ENCODE measurements around the gene DNAJC17.

The DNAJC17 gene

DNA sequence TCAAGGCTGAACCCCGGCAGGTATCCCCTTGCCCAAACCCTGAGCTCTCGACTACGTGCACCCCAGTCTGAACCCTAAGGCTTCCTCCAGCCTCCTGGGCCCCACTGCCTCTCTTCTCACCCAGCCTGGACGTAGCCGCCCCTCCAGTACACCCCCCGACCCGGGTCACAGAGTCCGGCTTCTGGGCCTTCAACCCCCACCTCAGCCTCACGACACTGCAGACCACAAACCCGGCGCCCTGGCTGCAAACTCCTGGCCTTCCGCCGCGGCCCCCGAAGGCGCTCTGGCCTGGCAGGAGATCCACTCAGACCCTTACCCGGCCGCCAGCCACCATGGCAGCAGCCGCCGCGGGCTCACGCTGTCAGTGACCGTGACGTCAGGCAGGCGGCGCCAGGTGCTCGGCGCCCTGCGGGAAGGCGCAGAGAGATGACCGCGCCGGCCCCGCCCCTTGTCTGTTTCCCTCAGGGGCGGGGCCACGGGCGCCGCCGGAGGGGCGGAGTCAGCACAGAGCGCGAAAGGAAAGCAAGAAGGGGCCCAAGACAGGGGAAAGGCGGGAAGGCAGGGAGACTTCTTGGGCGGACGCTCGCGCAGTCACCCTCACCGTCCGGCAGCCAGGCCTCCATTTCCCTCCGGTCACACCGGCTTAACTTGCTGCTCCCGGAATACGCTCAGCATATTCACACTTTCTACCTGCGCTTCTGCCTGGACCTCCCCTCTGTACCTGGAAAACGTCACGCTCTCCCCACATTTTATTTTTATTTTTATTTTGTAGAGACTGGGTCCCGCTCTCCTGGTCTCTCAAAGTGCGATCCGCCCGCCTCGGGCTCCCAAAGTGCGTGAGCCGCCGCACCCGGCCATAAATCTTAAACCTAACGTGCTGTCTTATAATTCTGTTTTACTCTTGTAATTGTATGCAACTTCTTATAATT is 52.1 kb downstream of the DNAJC17 start, which contains the start of gene RMDN3:
Gene RMDN3 (minus strand): TSS at position 372 of the 929 bp plus-strand sequence. CDS start 471 bp downstream, outside the sequence.
- Histone ChIP-seq H3K27ac (ENCODE audit: insufficient read depth, low read depth, low read length, poor library complexity, severe bottlenecking) (peak within 1 kb of the TSS; percentile 79), H3K4me3 (ENCODE audit: insufficient read depth, low read depth, low read length) (peak within 1 kb of the TSS; percentile 95), H3K36me3 (ENCODE audit: control insufficient read depth, insufficient read depth, low read length) (no peaks in the 10 kb centered on the region), H3K9me3 (ENCODE audit: control insufficient read depth, low read length) (no peaks in the 10 kb centered on the region), H3K27me3 (ENCODE audit: control insufficient read depth, insufficient read depth, low read length, poor library complexity, severe bottlenecking) (no peaks in the 10 kb centered on the region), H3K4me1 (ENCODE audit: control insufficient read depth, insufficient read depth, low read length) (no peaks in the 10 kb centered on the region)
- 8 to 9% methylated on average over 66 of the region's 66 CpGs for WGBS, 2 experiments

DNA sequence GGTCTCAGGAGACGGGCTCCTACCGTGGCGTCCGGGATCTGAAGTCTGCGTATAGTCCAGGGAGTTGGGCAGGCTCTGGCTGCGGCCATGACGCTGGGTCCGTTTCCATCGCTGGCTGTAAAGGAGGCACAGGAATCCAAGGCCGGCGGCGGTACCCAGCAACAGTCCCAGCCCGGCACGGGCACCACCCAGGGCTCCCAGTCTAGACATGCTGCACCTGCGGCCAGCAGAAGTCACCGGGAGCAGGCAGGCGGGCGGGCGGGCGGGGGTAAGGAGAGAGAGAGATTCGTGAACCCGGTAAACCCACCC is 52.7 kb downstream of the DNAJC17 start:
- no peaks in the 10 kb centered on the region for H3K9me3 ChIP-seq (ENCODE audit: control insufficient read depth, low read length)
- H3K4me1 ChIP-seq (ENCODE audit: control insufficient read depth, insufficient read depth, low read length) = no peaks in the 10 kb centered on the region
- H3K27me3 ChIP-seq (ENCODE audit: control insufficient read depth, insufficient read depth, low read length, poor library complexity, severe bottlenecking) = no peaks in the 10 kb centered on the region
- H3K4me3 ChIP-seq (ENCODE audit: insufficient read depth, low read depth, low read length) = peak overlapping the region; percentile 95
- H3K27ac ChIP-seq (ENCODE audit: insufficient read depth, low read depth, low read length, poor library complexity, severe bottlenecking) = no peak overlapping the region
- WGBS, 2 experiments = 4% methylated on average over 22 of the region's 22 CpGs
- no peaks in the 10 kb centered on the region for H3K36me3 ChIP-seq (ENCODE audit: control insufficient read depth, insufficient read depth, low read length)

DNA sequence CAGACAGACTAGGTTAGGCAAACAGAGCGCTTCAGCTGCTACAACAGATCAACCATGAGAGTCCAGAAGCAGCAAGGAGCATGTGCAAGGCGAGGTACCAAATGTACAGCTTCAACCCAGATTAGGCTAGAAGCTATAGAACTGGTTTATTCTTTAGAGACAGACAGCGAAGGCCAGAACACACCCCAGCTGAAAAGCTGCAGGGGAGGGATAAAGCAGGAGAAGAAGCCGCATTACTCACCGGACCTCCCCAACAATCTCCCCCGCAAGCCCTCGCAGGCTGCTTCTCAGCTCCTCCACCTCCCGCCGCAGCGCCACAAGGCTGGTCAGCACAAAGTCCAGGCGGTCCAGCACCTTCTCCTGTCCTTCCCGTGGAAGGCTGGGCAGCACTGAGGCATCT is 55.5 kb downstream of the DNAJC17 start:
- no peak overlapping the region for H3K4me3 ChIP-seq (ENCODE audit: insufficient read depth, low read depth, low read length)
- H3K4me1 ChIP-seq (ENCODE audit: control insufficient read depth, insufficient read depth, low read length) = no peaks in the 10 kb centered on the region
- 93 to 95% methylated on average over 12 of the region's 12 CpGs for WGBS, 2 experiments
- no peaks in the 10 kb centered on the region for H3K9me3 ChIP-seq (ENCODE audit: control insufficient read depth, low read length)
- H3K27ac ChIP-seq (ENCODE audit: insufficient read depth, low read depth, low read length, poor library complexity, severe bottlenecking) = no peak overlapping the region
- no peaks in the 10 kb centered on the region for H3K27me3 ChIP-seq (ENCODE audit: control insufficient read depth, insufficient read depth, low read length, poor library complexity, severe bottlenecking)
- no peaks in the 10 kb centered on the region for H3K36me3 ChIP-seq (ENCODE audit: control insufficient read depth, insufficient read depth, low read length)

DNA sequence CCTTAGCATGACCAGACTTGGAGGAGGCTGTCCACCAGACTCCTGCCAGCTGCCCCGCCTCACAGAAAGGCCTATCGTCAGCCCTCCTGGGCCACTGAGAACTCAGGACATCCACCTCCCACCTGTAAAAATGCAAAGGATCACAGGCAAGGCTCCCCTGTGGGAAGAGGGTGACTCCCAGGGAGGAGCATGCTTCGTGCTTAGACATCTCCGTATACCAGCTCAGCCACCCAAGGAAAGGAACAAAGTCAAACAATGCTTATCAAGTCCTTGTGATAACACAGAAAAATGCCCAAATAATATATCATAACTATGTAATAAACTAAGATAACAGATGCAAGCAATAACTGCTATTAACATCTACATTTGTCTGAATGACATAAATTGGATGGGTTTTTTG is 56.4 kb downstream of the DNAJC17 start:
- WGBS, 2 experiments = 93 to 98% methylated on average over 4 of the region's 4 CpGs
- no peaks in the 10 kb centered on the region for H3K27me3 ChIP-seq (ENCODE audit: control insufficient read depth, insufficient read depth, low read length, poor library complexity, severe bottlenecking)
- no peaks in the 10 kb centered on the region for H3K9me3 ChIP-seq (ENCODE audit: control insufficient read depth, low read length)
- no peak overlapping the region for H3K4me3 ChIP-seq (ENCODE audit: insufficient read depth, low read depth, low read length)
- no peaks in the 10 kb centered on the region for H3K4me1 ChIP-seq (ENCODE audit: control insufficient read depth, insufficient read depth, low read length)
- H3K36me3 ChIP-seq (ENCODE audit: control insufficient read depth, insufficient read depth, low read length) = no peaks in the 10 kb centered on the region
- H3K27ac ChIP-seq (ENCODE audit: insufficient read depth, low read depth, low read length, poor library complexity, severe bottlenecking) = no peak overlapping the region

DNA sequence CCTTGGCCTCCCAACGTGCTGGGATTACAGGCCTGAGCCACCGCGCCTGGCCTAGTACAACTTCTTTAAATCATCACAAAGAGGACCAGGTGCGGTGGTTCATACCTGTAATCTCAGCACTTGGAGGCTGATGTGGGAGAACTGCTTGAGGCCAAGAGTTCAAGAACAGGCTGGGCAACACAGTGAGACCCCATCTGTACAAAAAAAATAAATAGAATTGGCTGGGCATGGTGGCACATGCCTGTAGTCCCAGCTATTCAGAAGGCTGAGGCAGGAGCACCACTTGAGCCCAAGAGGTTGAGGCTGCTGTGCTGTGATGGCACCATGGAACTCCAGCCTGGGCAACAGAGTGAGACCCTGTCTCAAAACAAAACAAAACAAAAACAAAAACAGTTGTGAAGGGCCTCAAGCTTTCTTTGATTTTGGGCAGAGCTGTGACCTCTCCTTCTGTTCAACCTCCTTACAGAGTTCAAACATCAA is 58.1 kb downstream of the DNAJC17 start:
- no peaks in the 10 kb centered on the region for H3K4me1 ChIP-seq (ENCODE audit: control insufficient read depth, insufficient read depth, low read length)
- no peak overlapping the region for H3K27ac ChIP-seq (ENCODE audit: insufficient read depth, low read depth, low read length, poor library complexity, severe bottlenecking)
- H3K9me3 ChIP-seq (ENCODE audit: control insufficient read depth, low read length) = no peaks in the 10 kb centered on the region
- no peaks in the 10 kb centered on the region for H3K27me3 ChIP-seq (ENCODE audit: control insufficient read depth, insufficient read depth, low read length, poor library complexity, severe bottlenecking)
- H3K36me3 ChIP-seq (ENCODE audit: control insufficient read depth, insufficient read depth, low read length) = peaks cover 2% of the 10 kb centered on the region
- no peak overlapping the region for H3K4me3 ChIP-seq (ENCODE audit: insufficient read depth, low read depth, low read length)
- 92 to 96% methylated on average over 4 of the region's 4 CpGs for WGBS, 2 experiments

DNA sequence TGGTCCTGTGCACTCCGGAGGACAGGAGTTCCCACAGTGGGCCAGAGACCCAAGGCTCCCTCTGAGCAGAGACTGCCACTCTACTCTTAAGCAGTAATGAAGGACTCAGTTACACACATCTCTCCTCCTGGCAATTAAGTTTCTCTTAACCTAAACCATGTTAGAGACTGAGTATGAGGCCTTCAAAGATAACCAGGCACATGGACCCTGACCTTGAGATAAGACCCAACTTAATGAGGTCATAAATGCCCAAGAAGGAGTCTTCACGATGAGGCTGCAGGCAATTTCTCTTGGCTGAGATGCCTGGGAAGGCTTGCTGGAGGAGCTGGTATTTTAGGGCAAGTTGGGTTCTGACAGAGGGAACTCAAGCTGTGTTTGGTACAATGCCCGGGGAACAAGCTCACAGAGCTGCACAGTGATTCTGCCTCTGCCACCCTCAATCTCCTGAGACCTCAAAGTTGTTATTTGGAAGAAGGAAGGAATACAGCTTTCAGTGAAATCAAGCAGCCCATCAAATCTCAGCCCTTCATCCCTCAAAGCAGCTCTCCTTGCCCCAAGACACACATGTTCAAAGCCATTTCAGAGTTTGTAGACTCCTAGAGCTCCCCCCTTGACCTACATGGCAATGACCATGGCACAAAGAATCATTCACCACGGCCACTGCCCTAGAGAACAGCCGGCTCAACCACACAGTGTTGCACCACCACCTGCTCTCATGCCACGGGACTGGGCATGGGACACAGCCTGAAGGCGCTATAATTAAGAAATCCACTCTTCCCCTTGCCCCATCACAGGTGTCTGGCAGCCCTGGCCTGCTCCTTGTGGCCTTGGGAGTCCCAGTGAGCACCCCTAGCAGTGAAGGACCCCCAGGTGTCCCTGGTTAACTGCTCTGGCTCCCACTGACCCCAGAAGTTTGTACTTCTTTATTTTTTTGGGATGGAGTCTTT is 59.3 kb downstream of the DNAJC17 start:
- H3K9me3 ChIP-seq (ENCODE audit: control insufficient read depth, low read length) = no peaks in the 10 kb centered on the region
- H3K27ac ChIP-seq (ENCODE audit: insufficient read depth, low read depth, low read length, poor library complexity, severe bottlenecking) = no peak overlapping the region
- peaks cover 10% of the 10 kb centered on the region for H3K36me3 ChIP-seq (ENCODE audit: control insufficient read depth, insufficient read depth, low read length)
- no peaks in the 10 kb centered on the region for H3K27me3 ChIP-seq (ENCODE audit: control insufficient read depth, insufficient read depth, low read length, poor library complexity, severe bottlenecking)
- 88 to 92% methylated on average over 7 of the region's 7 CpGs for WGBS, 2 experiments
- no peaks in the 10 kb centered on the region for H3K4me1 ChIP-seq (ENCODE audit: control insufficient read depth, insufficient read depth, low read length)
- H3K4me3 ChIP-seq (ENCODE audit: insufficient read depth, low read depth, low read length) = no peak overlapping the region

DNA sequence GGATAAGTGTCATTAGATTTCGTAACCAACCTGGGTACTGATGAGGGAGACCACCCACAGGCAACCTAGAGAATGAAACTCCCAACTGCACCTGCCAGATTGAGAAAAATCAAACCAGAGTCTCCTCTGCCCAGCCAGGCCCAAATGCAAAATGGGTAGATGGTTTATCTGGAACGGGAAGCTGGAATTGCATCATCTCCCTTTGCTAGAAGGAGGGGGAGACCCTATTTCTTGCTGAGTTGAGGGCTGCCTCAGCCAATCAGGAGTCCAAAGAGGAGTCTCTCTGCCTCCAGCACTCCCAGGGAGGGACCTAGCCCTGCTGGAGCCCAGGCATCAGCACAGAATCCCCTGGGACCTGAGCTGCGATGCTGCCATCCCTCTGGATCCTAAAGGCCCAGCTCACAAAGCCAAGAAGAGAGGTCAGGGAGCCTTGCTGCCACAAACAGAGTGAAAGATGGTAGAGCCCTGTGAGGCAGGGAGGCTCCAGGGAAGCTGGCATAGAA is 60.3 kb downstream of the DNAJC17 start:
- Histone ChIP-seq H3K27ac (ENCODE audit: insufficient read depth, low read depth, low read length, poor library complexity, severe bottlenecking) (no peak overlapping the region), H3K27me3 (ENCODE audit: control insufficient read depth, insufficient read depth, low read length, poor library complexity, severe bottlenecking) (no peaks in the 10 kb centered on the region), H3K4me1 (ENCODE audit: control insufficient read depth, insufficient read depth, low read length) (no peaks in the 10 kb centered on the region), H3K9me3 (ENCODE audit: control insufficient read depth, low read length) (no peaks in the 10 kb centered on the region), H3K36me3 (ENCODE audit: control insufficient read depth, insufficient read depth, low read length) (peaks cover 15% of the 10 kb centered on the region), H3K4me3 (ENCODE audit: insufficient read depth, low read depth, low read length) (no peak overlapping the region)
- 89 to 91% methylated on average over 3 of the region's 3 CpGs for WGBS, 2 experiments

DNA sequence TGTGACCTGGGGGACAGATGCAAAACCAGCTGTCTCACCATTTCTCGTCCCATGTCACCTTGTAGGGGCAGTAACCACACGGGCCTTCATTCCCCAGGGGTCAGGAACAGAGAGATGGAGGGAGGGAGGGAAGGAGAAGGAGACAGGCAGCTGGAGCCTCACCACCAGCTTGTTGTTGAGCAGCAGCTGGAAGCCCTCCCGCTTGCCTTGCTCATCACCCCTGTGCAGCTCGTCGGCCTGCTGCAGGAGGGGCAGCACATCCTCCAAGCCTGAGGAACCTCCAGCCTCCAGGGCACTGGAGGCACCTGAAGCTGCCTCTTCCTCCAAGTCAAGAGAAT is 62.5 kb downstream of the DNAJC17 start:
- H3K9me3 ChIP-seq (ENCODE audit: control insufficient read depth, low read length) = no peaks in the 10 kb centered on the region
- 86% methylated on average over 5 of the region's 5 CpGs for WGBS, 2 experiments
- H3K27me3 ChIP-seq (ENCODE audit: control insufficient read depth, insufficient read depth, low read length, poor library complexity, severe bottlenecking) = no peaks in the 10 kb centered on the region
- H3K4me1 ChIP-seq (ENCODE audit: control insufficient read depth, insufficient read depth, low read length) = no peaks in the 10 kb centered on the region
- H3K36me3 ChIP-seq (ENCODE audit: control insufficient read depth, insufficient read depth, low read length) = peaks cover 15% of the 10 kb centered on the region
- no peak overlapping the region for H3K4me3 ChIP-seq (ENCODE audit: insufficient read depth, low read depth, low read length)
- H3K27ac ChIP-seq (ENCODE audit: insufficient read depth, low read depth, low read length, poor library complexity, severe bottlenecking) = peak overlapping the region; percentile 42

DNA sequence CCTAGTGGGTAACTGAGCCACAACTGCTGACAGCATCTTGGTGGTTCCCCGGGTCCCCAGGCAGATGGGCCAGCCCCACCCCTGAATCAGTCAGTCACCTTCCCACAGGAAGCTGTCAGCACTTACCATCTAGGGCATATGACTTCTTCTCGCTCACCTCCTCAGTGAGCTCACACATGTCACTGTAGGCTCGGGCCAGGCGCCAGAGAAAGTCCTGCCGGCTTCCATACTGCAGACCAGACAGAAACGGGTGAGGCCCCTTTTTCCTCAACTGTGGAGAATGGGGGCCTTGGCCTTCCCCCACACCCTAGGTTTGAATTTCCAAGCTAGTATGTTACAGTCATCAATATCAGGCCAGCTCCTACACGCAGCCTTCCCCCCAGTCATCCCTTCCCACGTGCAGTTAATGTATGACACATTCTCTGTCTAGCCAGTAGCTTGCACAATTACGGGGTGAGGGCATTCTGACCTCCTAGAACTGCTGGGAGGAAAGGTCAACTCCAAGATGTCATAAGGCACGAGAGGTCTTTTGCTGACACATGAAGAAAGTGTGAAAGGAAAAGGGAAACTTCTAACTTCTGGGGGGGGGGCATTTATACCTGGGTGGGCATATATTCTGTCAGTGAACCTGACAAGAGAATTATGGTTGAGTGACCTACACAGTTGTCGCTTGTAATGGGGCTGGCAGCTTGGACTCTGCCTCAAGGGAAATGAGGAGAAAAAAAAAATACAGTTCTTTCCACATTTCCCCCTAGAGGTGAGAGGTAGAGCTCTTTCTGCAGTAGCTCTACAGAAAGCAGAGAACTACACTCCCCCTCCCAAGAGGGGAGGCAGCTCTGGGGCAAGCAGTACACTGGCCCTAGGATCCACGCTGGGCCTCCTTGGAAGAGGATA is 63.1 kb downstream of the DNAJC17 start:
- H3K27ac ChIP-seq (ENCODE audit: insufficient read depth, low read depth, low read length, poor library complexity, severe bottlenecking) = no peak overlapping the region
- 94 to 95% methylated on average over 12 of the region's 12 CpGs for WGBS, 2 experiments
- H3K4me1 ChIP-seq (ENCODE audit: control insufficient read depth, insufficient read depth, low read length) = no peaks in the 10 kb centered on the region
- no peak overlapping the region for H3K4me3 ChIP-seq (ENCODE audit: insufficient read depth, low read depth, low read length)
- peaks cover 15% of the 10 kb centered on the region for H3K36me3 ChIP-seq (ENCODE audit: control insufficient read depth, insufficient read depth, low read length)
- no peaks in the 10 kb centered on the region for H3K27me3 ChIP-seq (ENCODE audit: control insufficient read depth, insufficient read depth, low read length, poor library complexity, severe bottlenecking)
- no peaks in the 10 kb centered on the region for H3K9me3 ChIP-seq (ENCODE audit: control insufficient read depth, low read length)

Measured in ectodermal cell (in vitro differentiated cells).